Ramos (cell line): ENCODE data around the gene LRR1.
"Not testable (repeated sequence)": the region's sequence is repeated elsewhere in the genome, so short reads cannot be mapped to it uniquely, and the experiment has no call there.

Experiments used
- in situ Hi-C: fragments of 300-500 bp; cut with MboI; formaldehyde crosslinking; loops from one replicate; pipeline ENCODE4 v1.14.3; 2022; ENCODE audit warnings: low sequenced_read_pairs; ENCODE audit not compliant: unreplicated experiment

LRR1 gene

GRCh38 chr14:49584981-49585640, 13.6 kb upstream of the LRR1 start:
- in situ Hi-C loops, result not testable (repeated sequence)

- in situ Hi-C loops, result no loop called here
These were observed 12.7 kb upstream of the LRR1 start, which contains the start of gene RPS29 for GRCh38 chr14:49585803-49586672. Gene RPS29 (minus strand): TSS chr14:49586380. CDS start chr14:49586346, 34 bp downstream.

GRCh38 chr14:49586673-49587460, 11.9 kb upstream of the LRR1 start:
- in situ Hi-C loops, result no loop called here

- in situ Hi-C loops, result no loop called here
These were observed 9.4 kb upstream of the LRR1 start for GRCh38 chr14:49589387-49589786.

- in situ Hi-C loops, result no loop called here
These were observed 5.7 kb upstream of the LRR1 start for GRCh38 chr14:49593016-49593415.

GRCh38 chr14:49594347-49595091, 4.2 kb upstream of the LRR1 start:
- in situ Hi-C loops, result no loop called here

GRCh38 chr14:49598189-49598484, 603 bp upstream of the LRR1 start:
- in situ Hi-C loops, result no loop called here

- in situ Hi-C loops, result no loop called here
These were observed 8.8 kb downstream of the LRR1 start for GRCh38 chr14:49607583-49607982.

GRCh38 chr14:49612251-49612650, 13.5 kb downstream of the LRR1 start:
- in situ Hi-C loops, result no loop called here

- in situ Hi-C loops, result no loop called here
These were observed 13.9 kb downstream of the LRR1 start for GRCh38 chr14:49612671-49613070.

GRCh38 chr14:49614196-49614595, 15.5 kb downstream of the LRR1 start:
- in situ Hi-C loops, result no loop called here

GRCh38 chr14:49615776-49616175, 17.0 kb downstream of the LRR1 start:
- in situ Hi-C loops, result no loop called here

GRCh38 chr14:49617852-49618519, 19.2 kb downstream of the LRR1 start:
- in situ Hi-C loops, result no loop called here

- in situ Hi-C loops, result not testable (repeated sequence)
These were observed 20.5 kb downstream of the LRR1 start for GRCh38 chr14:49619273-49619672.

GRCh38 chr14:49619730-49620129, 21.0 kb downstream of the LRR1 start:
- in situ Hi-C loops, result no loop called here

- in situ Hi-C loops, result no loop called here
These were observed 21.7 kb downstream of the LRR1 start, which contains the start of the genes MGAT2 and RPL36AL for GRCh38 chr14:49620182-49621113. Gene MGAT2 (plus strand): TSS chr14:49620799. CDS start chr14:49621269, 470 bp downstream. Gene RPL36AL (minus strand): TSS chr14:49620626. CDS start chr14:49619104, 1,522 bp downstream.

GRCh38 chr14:49621114-49621881, 22.6 kb downstream of the LRR1 start:
- in situ Hi-C loops, result no loop called here
